Left hindlimb (tissue), 1 donor: ENCODE measurements around the gene SNX21.

Experiments used
- DNase-seq: peaks from one replicate; pipeline ENCODE4 v3.0.0-alpha.2; 2018

SNX21 gene

DNA sequence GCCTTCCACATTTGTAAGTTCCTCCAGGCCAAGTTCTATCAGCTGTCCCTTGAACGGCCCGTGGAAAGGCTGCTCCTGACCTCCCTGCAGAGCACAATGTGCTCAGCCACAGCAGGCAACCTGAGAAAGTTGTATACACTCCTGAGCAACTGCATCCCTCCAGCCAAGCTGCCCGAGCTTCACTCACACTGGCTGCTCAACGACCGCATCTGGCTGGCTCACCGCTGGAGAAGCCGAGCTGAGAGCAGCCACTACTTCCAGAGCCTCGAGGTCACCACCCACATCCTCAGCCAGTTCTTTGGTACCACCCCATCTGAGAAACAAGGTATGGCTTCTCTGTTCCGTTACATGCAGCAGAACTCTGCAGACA is 49.5 kb downstream of the SNX21 start:
- DNase-seq: no peak

DNA sequence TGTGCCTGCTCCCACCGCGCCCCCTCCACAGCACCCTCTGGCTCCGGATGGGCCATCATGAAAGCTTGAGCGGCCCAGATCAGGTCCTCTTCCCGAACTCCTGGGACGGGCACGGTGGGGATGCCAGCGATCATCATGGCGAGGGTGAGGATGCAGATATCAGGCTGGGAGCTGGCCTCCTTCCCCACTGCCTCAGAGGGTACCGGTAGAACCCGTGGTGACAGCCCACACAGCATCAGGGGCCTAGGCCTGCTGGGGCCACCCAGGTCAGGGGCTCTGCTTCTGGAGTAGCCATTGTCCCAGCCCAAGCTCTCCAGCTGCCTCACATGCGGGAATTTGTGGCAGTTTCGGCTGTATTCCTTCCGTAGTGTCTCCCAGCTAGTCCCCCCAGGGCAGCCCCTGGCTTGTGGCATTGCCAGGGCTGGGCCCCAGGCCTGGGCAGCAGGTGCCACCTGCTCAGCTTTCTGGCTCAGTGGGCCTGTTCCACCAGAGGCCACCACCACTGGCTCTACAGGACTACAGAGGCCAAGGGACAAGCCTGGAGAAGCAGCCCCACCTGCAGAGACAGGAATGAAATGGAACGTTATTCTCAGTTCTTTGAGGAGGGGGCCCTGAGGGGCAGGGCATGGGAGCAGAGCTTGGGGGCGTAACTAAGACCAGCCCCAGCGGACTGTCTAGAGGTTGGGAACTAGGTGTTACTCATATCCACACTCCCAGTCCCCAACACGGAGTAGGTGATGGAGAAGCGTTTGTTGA is 53.2 kb downstream of the SNX21 start:
- DNase-seq: no peak

DNA sequence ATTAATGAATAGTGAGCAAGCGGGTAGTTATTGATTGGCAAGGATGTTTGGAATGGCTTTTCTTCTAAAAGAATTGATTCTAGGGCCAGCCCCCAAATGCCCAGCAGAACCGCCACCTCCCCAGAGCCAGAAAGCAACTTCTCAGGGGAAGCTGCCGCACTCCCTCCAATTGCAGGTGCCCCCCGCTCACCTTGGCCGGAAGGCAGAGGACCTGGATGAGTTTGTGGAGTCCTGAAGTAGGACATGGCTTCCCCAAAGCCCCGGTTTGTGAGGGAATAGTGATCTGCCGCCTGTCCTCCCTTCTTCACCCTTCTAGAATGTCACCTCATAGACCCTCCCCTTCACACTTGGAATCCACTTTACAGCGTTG is 53.7 kb downstream of the SNX21 start, which contains the start of gene SPATA25:
TSS of gene SPATA25 (minus strand) at position 277 of the 370 bp plus-strand sequence. CDS start at position 245, 32 bp downstream.
- no peak for DNase-seq

DNA sequence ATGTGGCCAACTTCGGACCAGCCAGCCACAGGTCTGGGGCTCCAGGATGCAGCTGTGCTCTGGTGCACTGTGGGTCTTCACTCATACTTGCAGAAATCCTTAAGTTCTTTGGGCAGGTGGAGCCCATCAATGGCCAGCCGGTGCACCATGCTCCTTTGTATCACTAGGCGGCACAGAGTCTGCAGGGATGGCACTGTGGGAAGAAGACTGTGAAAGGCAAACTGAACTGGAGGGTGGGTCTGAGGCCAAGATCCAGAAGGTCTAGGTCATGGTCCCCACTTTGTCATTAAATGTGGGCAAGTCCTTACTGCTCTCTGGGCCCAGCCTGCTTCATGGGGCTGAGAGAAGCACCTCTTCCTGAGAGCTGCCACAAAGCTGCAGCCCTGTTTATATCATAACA is 55.1 kb downstream of the SNX21 start:
- DNase-seq: no peak

DNA sequence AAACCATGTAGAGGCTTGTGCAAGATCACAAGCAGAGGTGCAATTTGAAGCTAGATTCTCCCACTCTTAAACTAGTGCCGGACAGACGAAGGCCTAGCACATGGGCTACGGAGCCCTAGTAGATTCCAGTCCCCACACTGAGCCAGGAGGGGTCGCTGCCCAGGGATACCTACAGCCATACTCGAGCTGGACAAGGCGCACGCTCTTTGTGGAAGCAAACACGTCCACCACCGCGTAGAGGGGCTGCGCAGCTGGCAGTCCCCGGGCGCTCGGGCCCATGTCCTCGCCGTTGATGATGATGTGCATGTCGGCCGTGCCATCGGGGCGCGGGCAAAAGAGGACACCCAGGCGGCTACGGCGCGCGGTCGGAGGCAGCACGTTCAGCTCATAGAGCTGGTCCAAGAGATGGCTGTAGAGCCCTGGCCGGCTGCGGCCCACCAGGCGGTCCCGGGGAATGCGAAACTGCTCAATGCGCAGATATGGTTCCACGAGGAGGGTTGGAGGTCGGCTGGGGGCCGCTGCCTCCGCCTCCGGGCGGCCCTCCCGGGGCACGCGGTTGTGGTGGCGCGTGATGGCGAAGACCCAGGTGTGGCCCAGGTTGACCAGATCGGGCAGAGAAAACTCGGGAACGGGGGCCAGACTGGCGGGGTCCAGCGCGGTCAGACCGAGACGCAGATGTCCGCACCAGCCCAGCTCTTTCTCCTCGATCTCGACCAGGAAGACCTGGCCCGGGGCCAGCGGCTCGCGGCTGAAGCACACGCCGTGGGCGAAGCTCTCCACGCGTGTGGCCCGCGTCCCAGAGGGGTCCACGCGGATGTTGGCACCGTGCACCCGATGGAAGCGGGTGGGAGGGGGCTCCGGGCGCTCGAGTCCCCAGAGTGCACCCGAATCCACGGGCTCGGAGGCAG is 56.7 kb downstream of the SNX21 start:
- peak; percentile 88 for DNase-seq

DNA sequence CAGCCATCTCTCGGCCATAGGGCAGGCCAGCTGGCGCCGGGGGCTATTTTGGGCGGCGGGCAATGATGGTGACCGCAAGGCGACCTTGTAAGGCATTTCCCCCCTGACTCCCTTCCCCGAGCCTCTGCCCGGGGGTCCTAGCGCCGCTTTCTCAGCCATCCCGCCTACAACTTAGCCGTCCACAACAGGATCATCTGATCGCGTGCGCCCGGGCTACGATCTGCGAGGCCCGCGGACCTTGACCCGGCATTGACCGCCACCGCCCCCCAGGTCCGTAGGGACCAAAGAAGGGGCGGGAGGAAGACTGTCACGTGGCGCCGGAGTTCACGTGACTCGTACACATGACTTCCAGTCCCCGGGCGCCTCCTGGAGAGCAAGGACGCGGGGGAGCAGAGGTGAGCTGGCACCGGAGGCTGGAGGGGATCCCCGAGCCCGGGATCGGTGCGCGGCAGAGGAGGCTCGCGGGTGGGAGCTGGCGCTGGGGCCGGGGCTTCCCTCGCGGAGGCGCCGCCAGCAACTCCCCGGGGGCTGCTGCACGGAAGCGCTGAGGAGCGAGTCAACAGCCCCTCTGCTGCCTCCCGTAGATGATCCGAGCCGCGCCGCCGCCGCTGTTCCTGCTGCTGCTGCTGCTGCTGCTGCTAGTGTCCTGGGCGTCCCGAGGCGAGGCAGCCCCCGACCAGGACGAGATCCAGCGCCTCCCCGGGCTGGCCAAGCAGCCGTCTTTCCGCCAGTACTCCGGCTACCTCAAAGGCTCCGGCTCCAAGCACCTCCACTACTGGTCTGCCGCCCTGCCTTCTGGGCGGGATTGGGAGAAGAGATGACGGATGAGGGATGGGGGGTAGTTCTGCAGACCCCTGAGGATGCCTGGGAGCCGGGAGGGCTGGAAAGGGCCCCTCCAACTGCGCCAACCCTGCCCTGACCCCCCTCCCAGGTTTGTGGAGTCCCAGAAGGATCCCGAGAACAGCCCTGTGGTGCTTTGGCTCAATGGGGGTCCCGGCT is 57.7 kb downstream of the SNX21 start, which contains the start of the genes CTSA and NEURL2:
TSS of gene CTSA (plus strand) at position 351 of the 999 bp plus-strand sequence. CDS start at position 585, 234 bp downstream.
TSS of gene NEURL2 (minus strand) at position 224 of the 999 bp plus-strand sequence. CDS start at position 7, 217 bp downstream.
- DNase-seq: peak; percentile 94

DNA sequence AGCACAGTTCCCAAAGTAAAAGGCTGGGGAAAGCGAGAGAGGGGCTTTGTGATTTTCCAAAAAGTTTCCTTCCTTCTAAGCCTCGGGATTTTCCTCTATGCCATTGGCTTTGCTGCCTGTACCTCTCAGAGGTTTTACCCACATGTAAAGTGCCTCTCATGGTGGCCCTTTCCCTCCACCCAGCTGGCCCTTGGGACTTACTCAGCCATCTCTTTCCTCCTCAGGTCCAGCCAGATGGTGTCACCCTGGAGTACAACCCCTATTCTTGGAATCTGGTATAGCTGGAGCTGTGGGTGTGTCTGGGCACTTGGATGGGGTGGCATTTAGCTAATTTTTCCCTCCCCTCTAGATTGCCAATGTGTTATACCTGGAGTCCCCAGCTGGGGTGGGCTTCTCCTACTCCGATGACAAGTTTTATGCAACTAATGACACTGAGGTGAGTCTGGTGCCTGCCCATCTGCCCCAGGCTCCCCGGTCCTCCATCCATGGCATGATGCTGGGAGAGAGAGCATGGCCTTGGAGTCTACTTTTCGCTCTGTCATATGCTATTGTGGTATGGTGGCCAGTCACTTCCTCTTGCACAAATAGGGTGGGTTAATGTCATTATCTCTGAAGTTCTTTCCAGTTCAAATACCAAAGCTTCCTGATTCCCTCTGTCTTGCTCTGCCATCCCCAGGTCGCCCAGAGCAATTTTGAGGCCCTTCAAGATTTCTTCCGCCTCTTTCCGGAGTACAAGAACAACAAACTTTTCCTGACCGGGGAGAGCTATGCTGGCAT is 58.6 kb downstream of the SNX21 start:
- no peak for DNase-seq
